HEK293 (cell line): ENCODE measurements around the gene B3GNT9.
A peak's percentile ranks its signal among the peaks of the same experiment; 100 is the strongest.

ENCODE experiments used
- CTCF ChIA-PET: fragments of 350-600 bp; formaldehyde crosslinking; extraction: SDS; loops from one replicate; lab custom pipeline; 2021; ENCODE audit warnings: antibody characterized with exemption; lab: Yijun Ruan, JAX
- POLR2A ChIA-PET: fragments of 300-600 bp; formaldehyde crosslinking; extraction: SDS; loops from one replicate; lab custom pipeline; 2020; ENCODE audit warnings: antibody characterized with exemption, inconsistent platforms; lab: Yijun Ruan, JAX
- H3K27ac ChIP-seq: fragments of 200-500 bp; sonication (Bioruptor generic); 2 replicates; pipeline ENCODE4 v1.5.1; 2014; ENCODE audit warnings: low read depth, low read length, control low read depth, inconsistent platforms; ENCODE audit errors: extremely low read depth
- H3K36me3 ChIP-seq, 2 experiments: fragments of 200-500 bp in 1 of 2; sonication (Bioruptor generic) in 1 of 2; 1 replicate in 1 of 2; 2 replicates in 1 of 2; pipeline ENCODE4 v1.5.1; 2014 to 2017; ENCODE audit warnings: inconsistent platforms in 2 of 2, low read length in 2 of 2; ENCODE audit not compliant: control insufficient read depth in 2 of 2, insufficient read depth in 1 of 2
- H3K4me1 ChIP-seq: fragments of 200-500 bp; sonication (Bioruptor generic); 2 replicates; pipeline ENCODE4 v1.5.1; 2014; ENCODE audit warnings: mild to moderate bottlenecking, low read length, inconsistent platforms; ENCODE audit not compliant: control insufficient read depth, insufficient read depth
- H3K4me3 ChIP-seq: 2 replicates; pipeline ENCODE4 v1.5.1; 2011; ENCODE audit warnings: low read depth, mild to moderate bottlenecking, control low read depth, low read length, moderate library complexity
- H3K9me3 ChIP-seq: fragments of 200-500 bp; sonication (Bioruptor generic); 2 replicates; pipeline ENCODE4 v1.5.1; 2014; ENCODE audit warnings: low read depth, low read length, inconsistent platforms; ENCODE audit not compliant: control insufficient read depth, insufficient read depth
- EGR2 ChIP-seq: fragments of 450-650 bp; formaldehyde crosslinking; IDR thresholded peaks from 2 replicates; pipeline ENCODE4 v1.5.1; 2016; ENCODE audit warnings: low read depth, missing biosample characterization, missing genetic modification characterization
- GLI2 ChIP-seq: fragments of 450-650 bp; formaldehyde crosslinking; IDR thresholded peaks from 2 replicates; pipeline ENCODE4; 2017; ENCODE audit warnings: missing biosample characterization, missing genetic modification characterization, low read depth, borderline replicate concordance
- HOXA7 ChIP-seq: sonication (generic); formaldehyde crosslinking; IDR thresholded peaks from 2 replicates; pipeline ENCODE4 v1.8.1; 2022; ENCODE audit warnings: missing genetic modification reagents, borderline replicate concordance
- IKZF3 ChIP-seq: fragments of 450-650 bp; IDR thresholded peaks from 2 replicates; pipeline ENCODE4 v1.5.0; 2018; ENCODE audit warnings: missing biosample characterization, mild to moderate bottlenecking, missing genetic modification characterization, moderate library complexity
- OSR2 ChIP-seq: fragments of 450-650 bp; formaldehyde crosslinking; IDR thresholded peaks from 2 replicates; pipeline ENCODE4 v1.5.1; 2016; ENCODE audit warnings: missing biosample characterization, missing genetic modification characterization
- REPIN1 ChIP-seq: fragments of 450-650 bp; formaldehyde crosslinking; IDR thresholded peaks from 2 replicates; pipeline ENCODE4 v1.5.1; 2017; ENCODE audit warnings: missing biosample characterization, missing genetic modification characterization, low read depth
- YY2 ChIP-seq: fragments of 450-650 bp; formaldehyde crosslinking; IDR thresholded peaks from 2 replicates; pipeline ENCODE4 v1.5.1; 2016; ENCODE audit warnings: missing biosample characterization, missing genetic modification characterization
- ZBTB17 ChIP-seq: fragments of 450-650 bp; formaldehyde crosslinking; IDR thresholded peaks from 2 replicates; pipeline ENCODE4 v1.5.1; 2016; ENCODE audit warnings: missing biosample characterization, missing genetic modification characterization
- ZBTB48 ChIP-seq: fragments of 450-650 bp; formaldehyde crosslinking; IDR thresholded peaks from 2 replicates; pipeline ENCODE4 v1.5.1; 2016; ENCODE audit warnings: missing biosample characterization, missing genetic modification characterization
- ZEB2 ChIP-seq: fragments of 450-650 bp; formaldehyde crosslinking; IDR thresholded peaks from 2 replicates; pipeline ENCODE4 v1.5.1; 2016; ENCODE audit warnings: missing biosample characterization, missing genetic modification characterization
- ZNF335 ChIP-seq: fragments of 450-650 bp; formaldehyde crosslinking; conservative IDR thresholded peaks from 2 replicates; pipeline ENCODE4 v1.5.1; 2016; ENCODE audit warnings: missing biosample characterization, missing genetic modification characterization
- ZNF341 ChIP-seq: fragments of 450-650 bp; formaldehyde crosslinking; IDR thresholded peaks from 2 replicates; pipeline ENCODE4; 2016; ENCODE audit warnings: low read depth, missing biosample characterization, missing genetic modification characterization
- ZNF394 ChIP-seq: fragments of 450-650 bp; formaldehyde crosslinking; IDR thresholded peaks from 2 replicates; pipeline ENCODE4 v1.5.1; 2016; ENCODE audit warnings: missing biosample characterization, missing genetic modification characterization, mild to moderate bottlenecking, moderate library complexity, borderline replicate concordance
- ZNF426 ChIP-seq: fragments of 450-650 bp; formaldehyde crosslinking; IDR thresholded peaks from 2 replicates; pipeline ENCODE4 v1.5.1; 2017; ENCODE audit warnings: missing biosample characterization, missing genetic modification characterization, mild to moderate bottlenecking, inconsistent platforms, moderate library complexity
- ZNF521 ChIP-seq: fragments of 450-650 bp; formaldehyde crosslinking; IDR thresholded peaks from 2 replicates; pipeline ENCODE4 v1.5.1; 2017; ENCODE audit warnings: missing biosample characterization, mild to moderate bottlenecking, missing genetic modification characterization
- ZNF558 ChIP-seq: fragments of 450-650 bp; formaldehyde crosslinking; IDR thresholded peaks from 2 replicates; pipeline ENCODE4 v1.5.1; 2016; ENCODE audit warnings: missing biosample characterization, missing genetic modification characterization
- ZNF624 ChIP-seq: fragments of 450-650 bp; formaldehyde crosslinking; IDR thresholded peaks from 2 replicates; pipeline ENCODE4 v1.5.1; 2017; ENCODE audit warnings: missing biosample characterization, missing genetic modification characterization
- ZNF747 ChIP-seq: fragments of 450-650 bp; formaldehyde crosslinking; IDR thresholded peaks from 2 replicates; pipeline ENCODE4 v1.5.1; 2016; ENCODE audit warnings: missing biosample characterization, missing genetic modification characterization
- ZXDB ChIP-seq: fragments of 450-650 bp; formaldehyde crosslinking; IDR thresholded peaks from 2 replicates; pipeline ENCODE4 v1.5.1; 2016; ENCODE audit warnings: missing biosample characterization, missing genetic modification characterization
- TF ChIP-seq, protein P1 (sequence below): fragments of 450-650 bp; formaldehyde crosslinking; IDR thresholded peaks from 2 replicates; pipeline ENCODE4 v1.5.1; 2016; ENCODE audit warnings: missing biosample characterization, missing genetic modification characterization
- TF ChIP-seq, protein P2 (sequence below): fragments of 450-650 bp; formaldehyde crosslinking; IDR thresholded peaks from 2 replicates; pipeline ENCODE4 v1.5.1; 2017; ENCODE audit warnings: missing biosample characterization, missing genetic modification characterization
- TF ChIP-seq, protein P3 (sequence below): fragments of 450-650 bp; formaldehyde crosslinking; IDR thresholded peaks from 2 replicates; pipeline ENCODE4 v1.5.1; 2016; ENCODE audit warnings: missing biosample characterization, missing genetic modification characterization
- TF ChIP-seq, protein P4 (sequence below): fragments of 450-650 bp; formaldehyde crosslinking; IDR thresholded peaks from 2 replicates; pipeline ENCODE4 v1.5.1; 2016; ENCODE audit warnings: missing biosample characterization, missing genetic modification characterization

Gene B3GNT9

DNA sequence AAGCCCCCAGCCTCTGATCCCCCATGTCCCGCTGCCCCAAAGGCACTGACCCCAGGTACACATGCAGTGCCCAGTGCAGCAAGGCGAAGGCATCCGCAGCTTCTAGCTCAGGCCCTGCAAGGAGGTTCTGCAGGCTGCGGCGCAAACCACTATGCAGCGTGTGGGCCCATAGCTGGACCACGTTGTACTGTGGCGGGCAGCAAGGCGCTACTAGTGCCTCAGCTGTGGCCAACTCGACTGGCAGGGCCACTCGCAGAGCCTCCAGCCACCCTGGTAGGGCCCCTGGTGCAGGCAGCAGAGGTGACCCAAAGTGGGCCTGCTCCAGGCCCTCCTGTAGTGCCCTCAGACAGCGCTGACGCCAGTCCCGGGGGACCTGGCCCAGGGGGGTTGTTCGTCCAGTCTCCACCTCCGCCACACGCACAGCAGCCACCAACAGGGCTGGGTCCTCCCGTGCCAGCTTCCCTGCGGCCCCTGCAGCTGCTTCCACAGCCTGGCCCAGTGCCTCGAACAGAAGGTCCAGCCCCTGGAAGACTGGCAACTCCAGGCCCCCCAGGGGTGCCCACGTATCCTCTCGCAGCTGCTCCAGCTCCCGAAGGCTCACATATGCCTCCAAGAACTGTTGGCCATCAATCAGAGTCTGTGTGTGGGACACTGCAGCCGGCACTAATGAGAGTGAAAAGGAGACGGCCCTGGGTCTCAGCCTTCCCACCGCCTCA lies 36.5 kb upstream of the B3GNT9 start (continued):
- no peak for TF ChIP-seq HOXA7 (CRISPR knock-in tag)

DNA sequence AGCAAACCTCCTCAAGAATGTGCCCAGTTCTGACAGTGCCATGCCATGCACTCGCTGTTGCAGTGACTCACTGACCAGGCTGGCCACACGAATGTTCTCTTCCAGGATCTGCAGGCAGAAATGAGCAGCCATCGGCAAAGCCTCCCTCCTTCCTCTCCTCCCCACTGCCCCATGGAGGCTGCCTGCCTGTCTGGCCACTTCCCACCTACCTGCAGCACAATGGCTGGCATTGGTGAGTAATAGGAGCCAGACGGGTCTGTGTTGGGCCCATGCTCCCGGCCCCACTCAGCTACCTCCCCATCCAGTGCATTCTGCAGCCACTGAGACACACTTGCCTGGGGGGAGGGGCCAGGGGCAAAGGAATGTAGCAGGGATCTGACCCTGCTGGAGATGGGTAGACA lies 35.8 kb upstream of the B3GNT9 start:
- TF ChIP-seq ZNF426 (tag by site-specific recombination), result no peak
- peak; percentile 50 for TF ChIP-seq ZNF341 (tag by site-specific recombination)
- no peak for TF ChIP-seq ZEB2
- TF ChIP-seq EGR2 (tag by site-specific recombination), result no peak
- ChIA-PET POLR2A (no interaction called here), CTCF (interaction anchor here (0.5 to 2.6 kb wide), 3 partner anchors 152 to 189 kb away, joined by 4 to 30 read pairs (median 4); no protein-coding TSS in a partner anchor)
- H3K9me3 ChIP-seq, result no peaks in the 10 kb centered on the region
- no peak overlapping the region for H3K27ac ChIP-seq
- H3K4me1 ChIP-seq, result peaks cover 9% of the 10 kb centered on the region
- no peaks in the 10 kb centered on the region for H3K36me3 ChIP-seq
- H3K4me3 ChIP-seq, result no peak overlapping the region

DNA sequence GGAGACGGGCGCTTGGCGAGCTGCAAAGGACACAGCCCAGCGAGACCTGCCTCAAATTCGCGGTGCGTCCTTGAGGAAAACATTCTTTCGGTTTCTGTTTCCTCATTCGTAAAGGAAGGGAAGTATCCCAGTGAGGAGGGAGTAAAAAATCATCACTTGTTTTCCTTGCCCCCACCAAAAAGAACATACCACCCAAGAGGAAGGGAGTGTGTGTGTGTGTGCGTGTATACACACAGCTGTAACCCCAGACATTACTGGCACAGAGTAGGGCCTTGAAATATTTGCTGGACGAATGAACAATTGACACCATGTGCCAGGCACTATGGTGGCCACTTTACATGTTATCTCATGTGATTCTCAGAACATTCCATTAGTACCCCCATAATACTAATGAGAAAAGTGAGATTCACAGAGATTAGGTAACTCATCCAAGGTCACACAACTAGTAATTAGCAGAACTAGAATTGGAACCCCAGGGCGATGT lies 34.9 kb upstream of the B3GNT9 start:
- Histone ChIP-seq H3K4me3 (no peak overlapping the region), H3K9me3 (no peaks in the 10 kb centered on the region), H3K27ac (no peak overlapping the region), H3K4me1 (peaks cover 9% of the 10 kb centered on the region), H3K36me3 (peaks cover 0 to 8% of the 10 kb centered on the region in 2 experiments; a peak in 1 of 3 replicates)
- POLR2A ChIA-PET, result interaction anchor here (1.0 kb wide), 1 partner anchor 75 kb away, joined by 3 read pairs; no protein-coding TSS in a partner anchor
- CTCF ChIA-PET, result interaction anchor here (0.6 to 2.6 kb wide), 24 partner anchors 9 to 344 kb away, joined by 3 to 30 read pairs (median 4); partner anchors contain the start of gene CES3
- TF ChIP-seq ZNF335, result peak; percentile 9; the same call in 1 of the 2 replicates
- TF ChIP-seq, protein P1, sequence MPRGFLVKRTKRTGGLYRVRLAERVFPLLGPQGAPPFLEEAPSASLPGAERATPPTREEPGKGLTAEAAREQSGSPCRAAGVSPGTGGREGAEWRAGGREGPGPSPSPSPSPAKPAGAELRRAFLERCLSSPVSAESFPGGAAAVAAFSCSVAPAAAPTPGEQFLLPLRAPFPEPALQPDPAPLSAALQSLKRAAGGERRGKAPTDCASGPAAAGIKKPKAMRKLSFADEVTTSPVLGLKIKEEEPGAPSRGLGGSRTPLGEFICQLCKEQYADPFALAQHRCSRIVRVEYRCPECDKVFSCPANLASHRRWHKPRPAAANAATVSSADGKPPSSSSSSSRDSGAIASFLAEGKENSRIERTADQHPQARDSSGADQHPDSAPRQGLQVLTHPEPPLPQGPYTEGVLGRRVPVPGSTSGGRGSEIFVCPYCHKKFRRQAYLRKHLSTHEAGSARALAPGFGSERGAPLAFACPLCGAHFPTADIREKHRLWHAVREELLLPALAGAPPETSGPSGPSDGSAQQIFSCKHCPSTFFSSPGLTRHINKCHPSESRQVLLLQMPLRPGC, result no peak
- TF ChIP-seq GLI2, result no peak
- TF ChIP-seq ZNF747 (tag by site-specific recombination), result no peak
- no peak for TF ChIP-seq ZNF624
- TF ChIP-seq, protein P2, sequence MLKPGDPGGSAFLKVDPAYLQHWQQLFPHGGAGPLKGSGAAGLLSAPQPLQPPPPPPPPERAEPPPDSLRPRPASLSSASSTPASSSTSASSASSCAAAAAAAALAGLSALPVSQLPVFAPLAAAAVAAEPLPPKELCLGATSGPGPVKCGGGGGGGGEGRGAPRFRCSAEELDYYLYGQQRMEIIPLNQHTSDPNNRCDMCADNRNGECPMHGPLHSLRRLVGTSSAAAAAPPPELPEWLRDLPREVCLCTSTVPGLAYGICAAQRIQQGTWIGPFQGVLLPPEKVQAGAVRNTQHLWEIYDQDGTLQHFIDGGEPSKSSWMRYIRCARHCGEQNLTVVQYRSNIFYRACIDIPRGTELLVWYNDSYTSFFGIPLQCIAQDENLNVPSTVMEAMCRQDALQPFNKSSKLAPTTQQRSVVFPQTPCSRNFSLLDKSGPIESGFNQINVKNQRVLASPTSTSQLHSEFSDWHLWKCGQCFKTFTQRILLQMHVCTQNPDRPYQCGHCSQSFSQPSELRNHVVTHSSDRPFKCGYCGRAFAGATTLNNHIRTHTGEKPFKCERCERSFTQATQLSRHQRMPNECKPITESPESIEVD (tag by site-specific recombination), result no peak
- TF ChIP-seq YY2 (tag by site-specific recombination), result no peak
- TF ChIP-seq, protein P3, sequence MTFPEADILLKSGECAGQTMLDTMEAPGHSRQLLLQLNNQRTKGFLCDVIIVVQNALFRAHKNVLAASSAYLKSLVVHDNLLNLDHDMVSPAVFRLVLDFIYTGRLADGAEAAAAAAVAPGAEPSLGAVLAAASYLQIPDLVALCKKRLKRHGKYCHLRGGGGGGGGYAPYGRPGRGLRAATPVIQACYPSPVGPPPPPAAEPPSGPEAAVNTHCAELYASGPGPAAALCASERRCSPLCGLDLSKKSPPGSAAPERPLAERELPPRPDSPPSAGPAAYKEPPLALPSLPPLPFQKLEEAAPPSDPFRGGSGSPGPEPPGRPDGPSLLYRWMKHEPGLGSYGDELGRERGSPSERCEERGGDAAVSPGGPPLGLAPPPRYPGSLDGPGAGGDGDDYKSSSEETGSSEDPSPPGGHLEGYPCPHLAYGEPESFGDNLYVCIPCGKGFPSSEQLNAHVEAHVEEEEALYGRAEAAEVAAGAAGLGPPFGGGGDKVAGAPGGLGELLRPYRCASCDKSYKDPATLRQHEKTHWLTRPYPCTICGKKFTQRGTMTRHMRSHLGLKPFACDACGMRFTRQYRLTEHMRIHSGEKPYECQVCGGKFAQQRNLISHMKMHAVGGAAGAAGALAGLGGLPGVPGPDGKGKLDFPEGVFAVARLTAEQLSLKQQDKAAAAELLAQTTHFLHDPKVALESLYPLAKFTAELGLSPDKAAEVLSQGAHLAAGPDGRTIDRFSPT, result no peak
- peak; percentile 1; the same call in 1 of the 2 replicates for TF ChIP-seq ZBTB48 (tag by site-specific recombination)
- TF ChIP-seq ZNF394 (tag by site-specific recombination), result 0 out of 2 replicates have a peak, but pooled peaks have one; percentile 18
- no peak for TF ChIP-seq ZNF558 (tag by site-specific recombination)
- TF ChIP-seq ZXDB (tag by site-specific recombination), result no peak
- no peak for TF ChIP-seq OSR2 (tag by site-specific recombination)
- no peak for TF ChIP-seq ZNF521 (tag by site-specific recombination)
- no peak for TF ChIP-seq IKZF3 (tag by site-specific recombination)
- 0 out of 2 replicates have a peak, but pooled peaks have one; percentile 32 for TF ChIP-seq ZBTB17
- TF ChIP-seq, protein P4, sequence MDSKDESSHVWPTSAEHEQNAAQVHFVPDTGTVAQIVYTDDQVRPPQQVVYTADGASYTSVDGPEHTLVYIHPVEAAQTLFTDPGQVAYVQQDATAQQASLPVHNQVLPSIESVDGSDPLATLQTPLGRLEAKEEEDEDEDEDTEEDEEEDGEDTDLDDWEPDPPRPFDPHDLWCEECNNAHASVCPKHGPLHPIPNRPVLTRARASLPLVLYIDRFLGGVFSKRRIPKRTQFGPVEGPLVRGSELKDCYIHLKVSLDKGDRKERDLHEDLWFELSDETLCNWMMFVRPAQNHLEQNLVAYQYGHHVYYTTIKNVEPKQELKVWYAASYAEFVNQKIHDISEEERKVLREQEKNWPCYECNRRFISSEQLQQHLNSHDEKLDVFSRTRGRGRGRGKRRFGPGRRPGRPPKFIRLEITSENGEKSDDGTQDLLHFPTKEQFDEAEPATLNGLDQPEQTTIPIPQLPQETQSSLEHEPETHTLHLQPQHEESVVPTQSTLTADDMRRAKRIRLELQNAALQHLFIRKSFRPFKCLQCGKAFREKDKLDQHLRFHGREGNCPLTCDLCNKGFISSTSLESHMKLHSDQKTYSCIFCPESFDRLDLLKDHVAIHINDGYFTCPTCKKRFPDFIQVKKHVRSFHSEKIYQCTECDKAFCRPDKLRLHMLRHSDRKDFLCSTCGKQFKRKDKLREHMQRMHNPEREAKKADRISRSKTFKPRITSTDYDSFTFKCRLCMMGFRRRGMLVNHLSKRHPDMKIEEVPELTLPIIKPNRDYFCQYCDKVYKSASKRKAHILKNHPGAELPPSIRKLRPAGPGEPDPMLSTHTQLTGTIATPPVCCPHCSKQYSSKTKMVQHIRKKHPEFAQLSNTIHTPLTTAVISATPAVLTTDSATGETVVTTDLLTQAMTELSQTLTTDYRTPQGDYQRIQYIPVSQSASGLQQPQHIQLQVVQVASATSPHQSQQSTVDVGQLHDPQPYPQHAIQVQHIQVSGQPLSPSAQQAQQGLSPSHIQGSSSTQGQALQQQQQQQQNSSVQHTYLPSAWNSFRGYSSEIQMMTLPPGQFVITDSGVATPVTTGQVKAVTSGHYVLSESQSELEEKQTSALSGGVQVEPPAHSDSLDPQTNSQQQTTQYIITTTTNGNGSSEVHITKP (tag by site-specific recombination), result peak; percentile 82
- TF ChIP-seq REPIN1, result no peak
